ENCODE measurements around the gene PRKRIP1.

Gene PRKRIP1

GRCh38 chr7:102457352-102457924 is 61.3 kb downstream of the PRKRIP1 start:
- TF ChIP-seq ZFX (IDR thresholded peaks at IDR 0.05) = no peak
- TF ChIP-seq CTCF (conservative IDR thresholded peaks at IDR 0.05) = no peak
- H3K27ac ChIP-seq = no peak overlapping the region

- no peak for TF ChIP-seq CTCF (conservative IDR thresholded peaks at IDR 0.05)
- TF ChIP-seq ZFX (IDR thresholded peaks at IDR 0.05) = no peak
- no peak overlapping the region for H3K27ac ChIP-seq
Measured at GRCh38 chr7:102459221-102459844, 63.2 kb downstream of the PRKRIP1 start.

GRCh38 chr7:102460467-102460866 is 64.3 kb downstream of the PRKRIP1 start:
- H3K27ac ChIP-seq = no peak overlapping the region

GRCh38 chr7:102463841-102464576 is 67.8 kb downstream of the PRKRIP1 start:
- H3K27ac ChIP-seq = peak overlapping the region; percentile 86
- TF ChIP-seq CTCF (conservative IDR thresholded peaks at IDR 0.05) (no peak), ZFX (IDR thresholded peaks at IDR 0.05) (no peak)

More at GRCh38 chr7:102460467-102460866, 64.3 kb downstream of the PRKRIP1 start:
- no peak for TF ChIP-seq CTCF (conservative IDR thresholded peaks at IDR 0.05)
- TF ChIP-seq ZFX (IDR thresholded peaks at IDR 0.05) = no peak

GRCh38 chr7:102464577-102465280 is 68.6 kb downstream of the PRKRIP1 start, which contains the start of the genes ALKBH4 and LRWD1:
Gene ALKBH4, minus strand, starts transcription at chr7:102464863. Its CDS starts 27 bp downstream, at chr7:102464836.
Gene LRWD1, plus strand, starts transcription at chr7:102464984. Its CDS starts 97 bp downstream, at chr7:102465081.
- no peak for TF ChIP-seq CTCF (conservative IDR thresholded peaks at IDR 0.05)
- peak; percentile 36; the same call in 1 of the 2 replicates for TF ChIP-seq ZFX (IDR thresholded peaks at IDR 0.05)
- peak within 1 kb of the TSS; percentile 86 for H3K27ac ChIP-seq

- no peak for TF ChIP-seq CTCF (conservative IDR thresholded peaks at IDR 0.05)
- TF ChIP-seq ZFX (IDR thresholded peaks at IDR 0.05) = no peak
- H3K27ac ChIP-seq = no peak overlapping the region; the same call in 1 of the 2 replicates
Measured at GRCh38 chr7:102466097-102466496, 69.9 kb downstream of the PRKRIP1 start.

Data from C4-2B (cell line).